GM20431 (cell line): ENCODE measurements around the gene PLA2G2D.

ENCODE experiments used
- in situ Hi-C: fragments of 300-500 bp; cut with MseI, MboI; formaldehyde crosslinking; loops from one replicate; pipeline ENCODE4 v1.15.0; 2020; ENCODE audit warnings: low sequenced_read_pairs; ENCODE audit not compliant: unreplicated experiment

PLA2G2D gene

GRCh38 chr1:20093940-20094391, 25.4 kb downstream of the PLA2G2D start:
- in situ Hi-C loops, result no loop called here

- in situ Hi-C loops, result no loop called here
These were observed 26.0 kb downstream of the PLA2G2D start for GRCh38 chr1:20093303-20093702.

GRCh38 chr1:20090641-20091040, 28.7 kb downstream of the PLA2G2D start:
- in situ Hi-C loops, result no loop called here

GRCh38 chr1:20090119-20090518, 29.2 kb downstream of the PLA2G2D start:
- in situ Hi-C loops, result no loop called here

GRCh38 chr1:20089328-20090077, 29.8 kb downstream of the PLA2G2D start:
- in situ Hi-C loops, result no loop called here

- in situ Hi-C loops, result no loop called here
These were observed 31.7 kb downstream of the PLA2G2D start for GRCh38 chr1:20087668-20088067.

- in situ Hi-C loops, result no loop called here
These were observed 32.5 kb downstream of the PLA2G2D start for GRCh38 chr1:20086800-20087199.

- in situ Hi-C loops, result no loop called here
These were observed 36.0 kb downstream of the PLA2G2D start for GRCh38 chr1:20083178-20083944.

GRCh38 chr1:20082772-20083171, 36.6 kb downstream of the PLA2G2D start:
- in situ Hi-C loops, result no loop called here

- in situ Hi-C loops, result no loop called here
These were observed 38.0 kb downstream of the PLA2G2D start for GRCh38 chr1:20081353-20081810.

- in situ Hi-C loops, result no loop called here
These were observed 38.6 kb downstream of the PLA2G2D start for GRCh38 chr1:20080441-20081352.

GRCh38 chr1:20079661-20080305, 39.6 kb downstream of the PLA2G2D start:
- in situ Hi-C loops, result no loop called here

GRCh38 chr1:20078711-20079110, 40.6 kb downstream of the PLA2G2D start:
- in situ Hi-C loops, result no loop called here

- in situ Hi-C loops, result no loop called here
These were observed 41.1 kb downstream of the PLA2G2D start for GRCh38 chr1:20078171-20078651.

GRCh38 chr1:20076710-20077461, 42.5 kb downstream of the PLA2G2D start:
- in situ Hi-C loops, result no loop called here

- in situ Hi-C loops, result no loop called here
These were observed 43.1 kb downstream of the PLA2G2D start for GRCh38 chr1:20076223-20076622.

GRCh38 chr1:20075345-20075744, 44.0 kb downstream of the PLA2G2D start:
- in situ Hi-C loops, result no loop called here

- in situ Hi-C loops, result no loop called here
These were observed 44.6 kb downstream of the PLA2G2D start for GRCh38 chr1:20074725-20075171.
